Thoracic aorta (tissue), 2 donors: ENCODE measurements around the gene RBM38. TPM values are rescaled to one million over a fixed set of nuclear protein-coding genes. Genes with fewer than 3 reads are reported as not detected.

Experiments
- ATAC-seq: fragments of 150-250 bp; one replicate; pipeline ENCODE4 v1.8.0; 2017; ENCODE audit warnings: low read depth; ENCODE audit not compliant: insufficient number of reproducible peaks, low FRiP score
- DNase-seq: peaks from one replicate; pipeline ENCODE4 v3.0.0-alpha.2; 2020; ENCODE audit warnings: low spot score
- H3K27ac ChIP-seq, 2 donors: fragments of 200-600 bp; sonication (generic); 1 replicate in 1 of 2; 2 replicates in 1 of 2; pipeline ENCODE4 v1.5.1; 2016; ENCODE audit warnings: mild to moderate bottlenecking in 2 of 2, moderate library complexity in 2 of 2
- H3K27me3 ChIP-seq: fragments of 200-600 bp; sonication (generic); replicated peaks from 2 replicates; pipeline ENCODE4 v1.6.0; 2016; ENCODE audit warnings: mild to moderate bottlenecking; ENCODE audit not compliant: insufficient read depth
- H3K36me3 ChIP-seq: fragments of 200-600 bp; sonication (generic); one replicate; pipeline ENCODE4 v1.5.1; 2016
- H3K4me1 ChIP-seq, 2 donors: fragments of 200-600 bp; sonication (generic); 1 replicate in 1 of 2; 2 replicates in 1 of 2; pipeline versions ENCODE4 v1.5.1 to v1.6.0; 2016; ENCODE audit warnings: low read depth in 2 of 2, mild to moderate bottlenecking in 1 of 2; ENCODE audit not compliant: control insufficient read depth in 1 of 2
- H3K4me3 ChIP-seq: fragments of 200-600 bp; sonication (generic); 2 replicates; pipeline ENCODE4 v1.5.1; 2016; ENCODE audit warnings: mild to moderate bottlenecking
- H3K9me3 ChIP-seq: fragments of 200-600 bp; sonication (generic); 2 replicates; pipeline ENCODE4 v1.5.1; 2016
- total RNA-seq, 2 donors: library from RNA; depleted of rRNA; stranded (reverse); fragments of >200 nt; gene quantifications; one replicate each; pipeline versions ENCODE4 v1.1.0 to v1.2.3, GENCODE V29; 2016
- TF ChIP-seq, protein P1 (sequence below): fragments of 200-600 bp; sonication (generic); IDR thresholded peaks from one replicate; pipeline ENCODE4 v1.5.1; 2019; ENCODE audit warnings: antibody characterized with exemption

Gene RBM38
- total RNA-seq, 2 donors from 2014 or later: 9.6 to 24.8 TPM

DNA sequence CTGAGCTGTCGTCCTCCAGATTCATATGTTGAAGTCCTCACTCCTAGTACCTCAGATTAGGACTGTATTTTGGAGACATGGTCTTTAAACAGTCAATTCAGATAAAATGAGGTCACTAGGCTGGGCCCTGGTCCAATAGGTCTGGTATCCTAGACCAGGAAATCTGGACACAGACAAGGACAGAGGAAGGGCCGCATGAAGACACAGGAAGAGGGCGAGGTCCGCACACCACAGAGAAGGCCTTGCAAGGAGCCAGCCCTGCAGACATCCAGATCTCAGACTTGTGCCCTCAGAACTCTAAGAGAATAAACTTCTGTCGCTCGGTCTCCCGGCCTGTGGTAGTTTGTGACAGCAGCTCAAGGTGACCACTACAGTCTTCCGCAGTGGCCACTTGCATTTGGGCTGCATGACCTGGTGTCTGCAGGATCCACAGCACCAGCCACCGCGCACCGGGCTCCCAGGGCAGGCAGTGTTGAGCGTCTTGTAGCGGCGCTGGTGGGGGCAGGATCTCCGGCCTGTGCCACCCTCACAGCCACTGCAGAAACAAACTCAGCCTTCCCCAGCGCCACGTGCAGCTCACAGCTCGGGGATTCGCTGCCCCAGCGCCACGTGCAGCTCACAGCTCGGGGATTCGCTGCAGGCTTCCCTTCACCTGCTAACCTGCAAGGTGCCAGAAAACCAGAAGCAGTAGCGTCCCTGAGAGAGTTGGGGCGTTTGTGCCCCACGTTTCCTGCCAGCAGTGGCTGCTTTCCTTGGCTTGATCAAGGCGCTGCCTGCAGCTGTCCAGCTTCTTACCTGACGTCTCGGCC, 6.0 kb upstream of the RBM38 start:
- TF ChIP-seq, protein P1, sequence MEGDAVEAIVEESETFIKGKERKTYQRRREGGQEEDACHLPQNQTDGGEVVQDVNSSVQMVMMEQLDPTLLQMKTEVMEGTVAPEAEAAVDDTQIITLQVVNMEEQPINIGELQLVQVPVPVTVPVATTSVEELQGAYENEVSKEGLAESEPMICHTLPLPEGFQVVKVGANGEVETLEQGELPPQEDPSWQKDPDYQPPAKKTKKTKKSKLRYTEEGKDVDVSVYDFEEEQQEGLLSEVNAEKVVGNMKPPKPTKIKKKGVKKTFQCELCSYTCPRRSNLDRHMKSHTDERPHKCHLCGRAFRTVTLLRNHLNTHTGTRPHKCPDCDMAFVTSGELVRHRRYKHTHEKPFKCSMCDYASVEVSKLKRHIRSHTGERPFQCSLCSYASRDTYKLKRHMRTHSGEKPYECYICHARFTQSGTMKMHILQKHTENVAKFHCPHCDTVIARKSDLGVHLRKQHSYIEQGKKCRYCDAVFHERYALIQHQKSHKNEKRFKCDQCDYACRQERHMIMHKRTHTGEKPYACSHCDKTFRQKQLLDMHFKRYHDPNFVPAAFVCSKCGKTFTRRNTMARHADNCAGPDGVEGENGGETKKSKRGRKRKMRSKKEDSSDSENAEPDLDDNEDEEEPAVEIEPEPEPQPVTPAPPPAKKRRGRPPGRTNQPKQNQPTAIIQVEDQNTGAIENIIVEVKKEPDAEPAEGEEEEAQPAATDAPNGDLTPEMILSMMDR: no peak
- no peaks in the 10 kb centered on the region for H3K27me3 ChIP-seq
- H3K4me3 ChIP-seq: no peak overlapping the region
- ATAC-seq (no peak), DNase-seq (no peak)
- H3K4me1 ChIP-seq: peaks cover 6 to 7% of the 10 kb centered on the region in 2 donors
- no peak overlapping the region for H3K27ac ChIP-seq
- no peaks in the 10 kb centered on the region for H3K9me3 ChIP-seq
- H3K36me3 ChIP-seq: no peaks in the 10 kb centered on the region

DNA sequence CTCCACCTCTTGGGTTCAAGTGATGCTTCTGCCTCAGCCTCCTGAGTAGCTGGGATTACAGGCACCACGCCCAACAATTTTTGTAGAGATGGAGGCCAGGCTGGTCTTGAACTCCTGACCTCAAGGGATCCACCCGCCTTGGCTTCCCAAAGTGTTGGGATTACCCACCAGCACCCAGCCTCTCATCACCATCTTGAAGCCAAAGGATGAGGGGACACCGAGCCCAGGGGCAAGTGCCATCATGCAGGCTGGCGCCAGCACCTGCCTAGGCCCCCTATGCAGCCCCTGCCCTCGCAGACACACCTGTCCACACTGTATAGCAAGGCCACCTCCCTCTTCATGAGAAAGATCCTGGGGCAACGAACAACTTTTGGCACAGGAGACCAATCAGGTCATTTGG, 5.3 kb upstream of the RBM38 start:
- Histone ChIP-seq H3K4me1 (peaks cover 6 to 7% of the 10 kb centered on the region in 2 donors), H3K9me3 (no peaks in the 10 kb centered on the region), H3K27ac (no peak overlapping the region), H3K4me3 (no peak overlapping the region), H3K36me3 (no peaks in the 10 kb centered on the region), H3K27me3 (no peaks in the 10 kb centered on the region)
- TF ChIP-seq, protein P1: no peak
- no peak for DNase-seq
- no peak for ATAC-seq

DNA sequence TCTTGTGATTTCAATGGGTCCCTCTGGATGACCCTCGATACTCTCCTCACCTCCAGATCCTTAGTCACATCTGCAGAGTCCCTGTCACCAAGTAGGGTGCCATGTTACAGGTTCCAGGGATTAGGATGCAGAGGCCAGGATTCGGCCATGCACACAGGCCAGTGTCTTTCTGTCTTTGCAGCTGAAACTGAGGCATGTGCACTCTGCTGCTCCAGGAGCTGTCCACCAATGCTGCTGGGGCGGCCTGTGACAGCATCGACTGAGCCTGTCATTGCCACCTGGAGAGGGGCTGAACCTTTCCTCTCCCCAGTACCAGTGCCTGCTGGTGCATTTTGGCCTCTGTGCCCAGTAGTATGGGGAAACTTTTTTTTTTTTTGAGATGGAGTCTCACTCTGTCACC, 4.4 kb upstream of the RBM38 start:
- H3K9me3 ChIP-seq: no peaks in the 10 kb centered on the region
- no peak for ATAC-seq
- peaks cover 6 to 7% of the 10 kb centered on the region in 2 donors for H3K4me1 ChIP-seq
- no peak for DNase-seq
- TF ChIP-seq, protein P1: no peak
- no peak overlapping the region for H3K4me3 ChIP-seq
- no peak overlapping the region for H3K27ac ChIP-seq
- no peaks in the 10 kb centered on the region for H3K36me3 ChIP-seq
- no peaks in the 10 kb centered on the region for H3K27me3 ChIP-seq

DNA sequence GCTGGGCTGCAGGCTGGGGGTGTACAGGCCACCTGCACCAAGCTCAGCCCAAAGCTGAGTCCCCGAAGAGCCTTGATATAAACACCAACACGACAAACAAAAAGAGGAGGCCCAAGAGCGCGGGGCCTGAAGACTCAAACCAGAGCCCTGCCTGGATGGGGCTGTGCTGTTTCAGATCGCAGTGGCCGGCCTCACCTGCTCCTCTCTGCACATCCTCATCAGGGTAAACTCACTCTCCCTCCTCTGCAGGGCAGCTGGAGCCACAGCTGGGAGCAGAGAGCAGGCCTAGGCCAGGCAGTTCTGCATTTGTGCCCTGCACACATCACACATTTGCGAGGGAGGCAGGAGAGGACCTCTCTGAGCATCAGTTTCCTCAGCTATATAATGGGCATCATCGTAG, 3.7 kb upstream of the RBM38 start:
- H3K4me1 ChIP-seq: peaks cover 7 to 11% of the 10 kb centered on the region in 2 donors
- no peaks in the 10 kb centered on the region for H3K36me3 ChIP-seq
- no peaks in the 10 kb centered on the region for H3K27me3 ChIP-seq
- no peak for DNase-seq
- H3K4me3 ChIP-seq: no peak overlapping the region
- ATAC-seq: no peak
- H3K9me3 ChIP-seq: no peaks in the 10 kb centered on the region
- no peak overlapping the region for H3K27ac ChIP-seq
- TF ChIP-seq, protein P1: no peak

DNA sequence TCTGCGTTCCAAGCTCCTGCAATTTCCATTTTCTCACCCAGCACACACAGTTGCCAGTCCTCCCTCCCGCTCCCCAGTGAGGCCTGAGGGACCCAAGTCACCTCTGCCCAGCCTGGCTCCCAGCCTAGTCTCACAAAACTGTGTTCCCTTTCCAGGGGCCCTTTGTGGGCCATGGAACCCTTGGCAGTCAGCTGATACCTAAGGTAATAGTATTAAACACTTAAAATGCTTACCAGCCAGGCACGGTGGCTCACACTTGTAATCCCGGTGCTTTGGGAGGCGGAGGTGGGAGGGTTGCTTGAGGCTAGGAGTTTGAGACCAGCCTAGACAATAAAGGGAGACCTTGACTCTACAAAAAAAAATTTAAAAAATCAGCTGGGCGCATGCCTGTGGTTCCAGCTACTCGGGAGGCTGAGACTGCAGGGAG, 3.2 kb upstream of the RBM38 start:
- Histone ChIP-seq H3K9me3 (no peaks in the 10 kb centered on the region), H3K27me3 (no peaks in the 10 kb centered on the region), H3K36me3 (no peaks in the 10 kb centered on the region), H3K4me1 (peaks cover 7 to 16% of the 10 kb centered on the region in 2 donors), H3K27ac (no peak overlapping the region), H3K4me3 (no peak overlapping the region)
- ATAC-seq (no peak), DNase-seq (no peak)
- TF ChIP-seq, protein P1: no peak
